NCI-H1436 treated with DMSO at 0.1 percent for 48 hours (cell line): Measurements from ENCODE around the gene PTGDR.

Source experiments
- DNase-seq: peaks from one replicate; lab custom pipeline; 2025; lab: John Stamatoyannopoulos, UW

PTGDR gene

DNA sequence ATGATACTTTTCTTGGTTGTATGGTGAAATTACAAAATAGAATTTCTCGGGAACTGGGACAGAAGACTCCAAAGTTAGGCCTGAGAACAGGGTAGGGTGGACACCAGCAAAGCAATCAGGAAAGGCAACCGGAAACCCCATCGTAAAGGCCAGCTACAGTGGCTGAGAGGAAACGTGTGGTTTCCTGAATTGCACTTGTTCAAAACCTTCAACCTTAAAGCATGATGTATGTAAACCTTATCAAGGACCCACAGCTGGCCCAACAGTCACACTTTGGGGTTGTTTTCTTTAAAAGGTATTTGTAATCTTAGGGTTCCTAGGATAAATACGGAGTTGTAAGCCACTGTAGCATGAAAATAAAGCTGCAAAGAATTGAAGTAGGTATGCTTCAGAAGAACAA lies 2.2 kb upstream of the PTGDR start:
- DNase-seq = no peak

DNA sequence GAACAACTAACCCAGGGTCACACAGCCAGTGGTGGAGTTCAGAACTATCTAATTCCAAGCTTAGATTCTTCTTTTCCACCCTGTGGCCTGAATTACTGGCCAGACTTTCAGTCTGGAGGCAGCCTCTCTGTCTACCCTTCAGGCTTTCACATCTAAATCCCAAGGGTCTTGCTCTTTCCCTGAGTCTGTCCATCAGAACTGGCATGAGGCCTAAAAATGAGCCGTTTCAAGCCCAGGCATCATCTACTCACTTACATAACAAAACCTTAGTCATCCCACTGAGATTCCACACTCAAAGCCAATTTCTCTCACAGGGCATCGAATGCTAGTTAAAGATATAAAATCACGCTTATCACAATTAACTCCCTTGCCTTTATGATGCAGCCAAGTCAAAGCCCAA lies 1.3 kb upstream of the PTGDR start:
- no peak for DNase-seq

GRCh38 chr14:52266782-52267181 lies 716 bp upstream of the PTGDR start:
- no peak for DNase-seq

GRCh38 chr14:52268279-52269061 lies 972 bp downstream of the PTGDR start:
- DNase-seq = no peak

DNA sequence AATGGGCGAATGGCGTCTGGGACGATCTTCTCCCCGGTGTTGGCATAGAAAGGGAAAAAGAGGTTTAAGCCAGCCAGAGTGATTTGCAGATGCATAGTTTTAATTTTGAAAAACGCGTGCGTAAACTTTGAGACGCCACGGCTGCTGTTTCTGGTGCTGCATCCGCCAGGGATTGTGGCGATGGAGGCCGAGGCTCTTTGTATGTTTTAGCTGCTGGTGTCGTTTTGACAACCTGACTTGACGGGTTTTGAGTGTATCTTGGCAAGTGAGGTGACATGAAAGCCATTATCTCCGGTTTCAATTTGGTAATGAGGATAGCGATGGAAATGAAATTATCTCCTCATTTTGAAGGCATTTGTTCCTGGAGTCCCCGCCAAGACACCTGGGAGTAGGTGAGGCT lies 1.6 kb downstream of the PTGDR start:
- DNase-seq = no peak

GRCh38 chr14:52269982-52270381 lies 2.5 kb downstream of the PTGDR start:
- no peak for DNase-seq

DNA sequence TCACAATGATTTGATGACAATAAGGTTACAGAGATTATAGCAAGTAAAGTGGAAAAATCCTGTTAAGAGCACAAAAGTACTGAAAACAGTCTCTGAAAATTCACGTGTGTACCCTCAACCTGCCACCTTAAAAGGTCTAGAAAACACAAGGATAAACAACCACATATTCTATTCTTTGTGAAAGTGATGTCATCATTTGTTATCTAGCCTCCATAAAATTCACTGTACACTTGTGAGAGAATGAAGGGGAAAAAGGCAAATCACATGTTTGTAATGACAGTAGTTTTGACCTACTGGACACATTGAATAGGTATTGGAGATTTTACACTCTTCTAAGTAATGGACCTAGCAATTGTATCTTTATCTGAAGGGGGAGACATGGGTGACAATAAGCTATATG lies 4.0 kb downstream of the PTGDR start:
- DNase-seq = no peak

DNA sequence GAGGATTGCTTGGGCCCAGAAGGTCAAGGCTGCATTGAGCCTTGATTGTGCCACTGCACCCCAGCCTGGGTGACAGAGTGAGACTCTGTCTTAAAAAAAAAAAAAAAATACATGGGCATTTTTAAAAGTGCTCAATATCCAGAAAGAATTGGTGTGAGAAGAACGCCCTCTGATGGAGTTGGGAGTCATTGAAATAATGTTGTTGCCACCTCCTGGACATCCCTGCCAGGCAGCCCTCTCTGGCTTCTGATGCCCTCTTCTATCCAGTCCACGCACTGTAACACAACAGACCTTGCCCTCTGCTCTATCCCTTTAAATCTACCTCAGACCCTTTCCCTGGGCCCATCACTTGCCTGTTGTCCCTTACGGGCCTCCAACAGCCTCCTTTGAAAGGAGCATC lies 4.9 kb downstream of the PTGDR start:
- no peak for DNase-seq

- no peak for DNase-seq
Measured at GRCh38 chr14:52275372-52275771, 7.9 kb downstream of the PTGDR start.

- no peak for DNase-seq
Measured at GRCh38 chr14:52277552-52277951, 10.1 kb downstream of the PTGDR start.

GRCh38 chr14:52279408-52279807 lies 11.9 kb downstream of the PTGDR start:
- no peak for DNase-seq

- DNase-seq = no peak
Measured at GRCh38 chr14:52283099-52283498, 15.6 kb downstream of the PTGDR start.

DNA sequence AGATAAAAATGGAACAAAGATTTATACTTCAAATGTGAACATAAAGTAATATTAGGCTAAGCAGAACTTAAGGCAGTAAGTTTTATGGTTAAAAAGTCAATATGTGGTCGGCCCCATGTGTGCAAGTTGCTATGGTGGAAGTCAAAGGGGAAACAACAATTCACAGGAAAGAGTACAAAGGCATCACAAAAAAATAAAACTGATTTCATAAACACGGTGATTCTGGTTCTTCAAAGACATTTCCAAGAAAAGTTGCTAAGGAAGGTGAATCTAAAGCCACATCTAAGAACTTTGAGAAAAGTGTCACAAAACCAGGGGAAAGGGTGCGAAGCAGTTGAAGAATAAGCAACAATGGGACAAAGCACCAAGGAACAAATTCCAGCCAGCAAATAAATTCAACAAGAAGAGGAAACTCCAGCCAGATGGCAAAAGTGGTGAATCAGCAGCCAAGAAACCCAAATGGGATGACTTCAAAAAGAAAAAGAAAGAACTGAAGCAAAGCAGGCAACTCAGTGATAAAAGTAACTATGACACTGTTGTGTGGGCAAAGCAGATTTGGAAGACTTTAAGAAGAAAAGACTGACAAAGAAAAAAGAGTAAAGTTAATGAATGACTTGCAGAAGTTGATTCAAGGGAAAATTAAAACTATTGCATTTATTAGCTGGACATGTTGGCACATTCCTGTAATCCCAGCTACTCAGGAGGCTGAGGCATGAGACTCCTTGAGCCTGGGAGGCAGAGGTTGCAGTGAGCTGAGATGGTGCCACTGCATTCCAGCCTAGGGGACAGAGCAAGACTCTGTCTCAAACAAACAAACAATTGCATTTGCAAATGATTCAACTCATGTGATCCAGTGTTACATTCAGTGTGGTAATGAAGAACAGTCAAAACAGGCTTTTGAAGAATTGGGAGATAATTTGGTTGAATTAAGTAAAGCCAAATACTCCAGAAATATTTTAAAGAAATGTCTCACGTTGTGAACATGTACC lies 19.5 kb downstream of the PTGDR start:
- no peak for DNase-seq

DNA sequence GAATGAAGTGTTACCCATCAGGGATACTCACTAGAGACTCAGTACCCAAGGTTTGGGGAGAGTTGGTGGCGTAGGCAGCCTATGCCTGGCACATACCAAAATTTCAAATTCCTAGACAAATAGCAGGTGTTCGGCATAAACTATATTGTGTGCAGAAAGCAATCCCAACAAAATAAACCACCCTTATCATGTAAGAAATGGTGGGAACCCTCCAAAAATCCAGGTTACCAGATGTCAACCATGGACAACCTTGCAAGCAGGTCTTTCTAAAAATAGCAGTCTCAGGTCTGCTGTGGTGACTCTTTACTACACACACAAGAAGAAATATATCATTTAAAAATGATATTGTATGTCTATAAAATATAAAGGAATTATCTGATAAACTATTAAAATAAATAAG lies 28.9 kb downstream of the PTGDR start:
- DNase-seq = no peak

- no peak for DNase-seq
Measured at GRCh38 chr14:52298795-52299194, 31.3 kb downstream of the PTGDR start.

- DNase-seq = no peak
Measured at GRCh38 chr14:52299692-52300278, 32.3 kb downstream of the PTGDR start.

DNA sequence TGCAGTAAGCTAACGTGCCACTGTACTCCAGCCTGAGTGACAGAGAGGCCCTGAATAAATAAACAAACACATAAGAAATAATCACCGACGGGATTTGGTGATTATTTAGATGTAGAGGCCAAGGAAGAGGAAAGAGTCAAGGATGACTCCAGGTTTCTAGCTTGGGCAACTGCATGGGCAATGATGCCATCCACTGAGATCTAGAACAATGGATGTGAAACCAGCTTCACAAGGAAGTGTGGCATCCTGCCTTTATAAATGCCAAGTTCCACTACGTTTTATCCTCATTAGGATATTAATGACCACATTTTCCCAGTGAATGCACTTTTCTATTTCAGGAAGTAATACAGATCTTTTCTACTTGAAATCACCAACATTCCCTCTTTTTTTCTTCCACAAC lies 35.7 kb downstream of the PTGDR start:
- DNase-seq = no peak

DNA sequence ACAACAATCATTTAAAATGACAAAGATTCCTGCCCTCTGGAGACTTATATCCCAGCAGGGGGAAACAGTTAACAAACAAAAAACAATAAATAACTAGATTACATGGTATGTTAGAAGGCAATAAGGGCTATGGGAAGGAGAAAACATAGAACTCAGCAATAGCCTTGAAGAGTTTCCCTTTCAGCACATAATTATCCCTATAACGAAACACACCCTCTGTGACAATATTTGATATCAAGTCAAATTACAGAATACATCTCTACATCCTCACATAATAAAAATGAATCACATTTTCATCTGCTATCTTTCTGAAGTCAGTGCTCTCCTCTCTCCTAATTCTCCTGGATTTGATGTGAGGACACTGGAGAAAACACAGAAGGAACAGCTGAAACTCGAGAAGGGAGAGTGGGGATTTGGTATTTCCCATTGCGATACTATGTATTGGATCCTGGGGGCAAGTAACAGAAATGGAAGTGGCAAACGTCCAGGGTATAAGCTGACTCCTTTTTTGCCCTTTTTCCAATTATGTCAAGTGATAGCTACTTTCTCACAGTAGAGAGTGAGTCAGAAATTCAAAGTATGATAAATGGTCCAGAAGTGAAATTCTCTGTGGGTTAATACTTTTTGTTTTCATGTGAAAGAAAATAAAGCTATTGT lies 36.9 kb downstream of the PTGDR start:
- no peak for DNase-seq

GRCh38 chr14:52305014-52305413 lies 37.5 kb downstream of the PTGDR start:
- DNase-seq = no peak

DNA sequence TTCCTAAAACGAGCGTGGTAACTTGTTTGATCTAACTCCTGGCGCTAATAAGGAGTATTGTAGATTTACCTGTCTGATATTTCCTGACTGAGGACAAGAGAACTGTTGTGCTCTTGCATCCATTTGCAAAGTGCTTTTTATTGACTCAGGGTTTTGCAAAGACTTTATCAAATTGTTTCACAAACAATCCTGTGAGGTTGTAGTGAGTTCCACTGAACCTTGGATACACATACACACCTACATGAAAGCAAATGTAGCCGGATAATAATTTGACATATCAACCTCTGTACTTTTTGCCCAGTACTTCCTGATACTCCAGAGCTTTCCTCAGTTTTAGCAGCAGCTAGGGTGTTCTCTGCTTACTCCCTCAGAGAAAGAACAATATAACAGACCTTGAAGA lies 39.9 kb downstream of the PTGDR start:
- DNase-seq = no peak

DNA sequence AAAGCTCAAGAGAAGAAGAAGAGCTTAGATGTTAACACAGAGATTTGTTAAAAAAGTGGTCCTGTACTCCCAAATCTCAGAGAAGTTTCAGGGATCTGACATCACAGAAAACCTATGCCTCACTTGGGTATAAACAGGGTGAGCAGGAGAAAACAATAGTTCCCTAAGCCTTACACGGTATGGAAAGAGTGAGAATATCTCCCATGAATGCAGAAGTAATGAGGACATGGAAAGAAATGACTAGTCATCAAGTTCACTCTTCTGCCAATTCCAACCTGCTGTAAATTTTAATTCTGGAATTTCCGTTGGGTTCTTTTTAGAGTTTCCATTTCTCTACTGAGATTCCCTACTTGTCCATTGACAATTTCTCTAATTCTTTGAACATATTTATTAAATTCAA lies 40.4 kb downstream of the PTGDR start:
- DNase-seq = no peak

DNA sequence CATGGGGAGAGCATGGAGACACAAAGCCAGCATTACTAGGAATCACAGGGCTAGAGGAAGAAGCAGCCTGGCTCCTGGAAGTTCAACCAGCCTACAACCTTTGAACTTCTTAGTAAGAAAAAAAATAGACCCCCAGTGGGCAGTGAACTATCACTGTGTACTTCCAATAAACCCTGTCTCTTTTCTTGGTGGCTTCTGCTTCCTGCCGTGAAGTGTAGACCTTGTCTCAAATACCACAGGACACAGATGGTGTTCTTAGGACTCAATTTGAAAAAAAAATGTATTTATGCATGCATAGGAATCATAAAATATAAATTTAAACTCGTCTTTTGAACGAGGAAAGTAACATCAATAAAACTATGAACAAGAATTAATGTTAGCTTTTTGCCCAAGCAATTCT lies 43.0 kb downstream of the PTGDR start:
- DNase-seq = no peak
